Activated CD4-positive, alpha-beta T cell treated with anti-CD3 and anti-CD28 coated beads, Interleukin-2, amount 50 U/mL, for 16 hours (primary cell): ENCODE data around the gene TCERG1L.

Source experiments
- DNase-seq: peaks from one replicate; pipeline ENCODE4 v3.0.0-alpha.2; 2020

The TCERG1L gene

DNA sequence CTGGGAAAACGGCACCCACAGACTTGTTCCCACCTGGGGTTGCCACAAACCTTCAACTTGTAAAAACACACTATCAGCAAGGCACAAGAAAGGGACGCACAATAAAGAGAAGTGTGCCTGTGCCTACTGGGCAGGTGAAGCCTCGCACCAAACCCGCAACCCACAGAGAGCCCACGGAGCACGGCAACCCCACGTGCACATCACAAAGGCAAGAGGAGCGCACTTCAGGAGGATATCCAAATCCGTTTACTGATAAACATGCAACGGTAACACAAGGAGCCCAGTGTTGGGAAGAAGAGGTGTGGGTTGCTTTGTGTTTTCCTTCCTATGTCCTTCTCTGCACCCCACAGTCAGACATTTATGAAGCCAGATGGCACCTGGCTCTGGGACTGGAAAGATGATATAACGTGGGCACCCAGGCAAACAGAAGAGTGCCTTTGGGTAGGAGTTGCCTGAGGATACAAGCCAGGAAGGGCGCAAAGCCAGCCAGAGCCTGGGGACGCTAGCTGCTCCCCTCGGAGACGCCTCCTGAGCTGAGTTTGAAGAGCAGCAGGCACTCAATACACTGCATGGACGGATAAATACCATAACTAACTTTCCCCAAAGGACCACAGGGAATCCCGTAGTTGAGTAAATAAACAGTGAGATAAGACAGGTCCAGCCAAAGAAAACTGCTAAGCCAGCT, 41.6 kb downstream of the TCERG1L start:
- no peak for DNase-seq

DNA sequence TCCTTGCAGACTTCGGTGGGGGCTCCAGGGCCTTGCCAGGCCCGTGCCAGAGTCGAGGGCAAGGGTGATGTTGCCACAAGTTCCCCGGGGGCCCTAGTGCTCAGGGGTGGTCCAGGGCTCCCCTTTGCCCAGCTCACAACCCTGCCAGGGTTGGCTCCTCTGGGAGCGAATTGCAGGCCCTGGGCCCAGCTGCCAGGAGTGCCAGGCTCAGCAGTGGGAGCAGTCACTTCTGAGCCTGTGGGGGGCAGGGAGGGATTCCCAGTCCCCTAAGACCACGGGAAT, 43.8 kb downstream of the TCERG1L start:
- DNase-seq, result no peak

DNA sequence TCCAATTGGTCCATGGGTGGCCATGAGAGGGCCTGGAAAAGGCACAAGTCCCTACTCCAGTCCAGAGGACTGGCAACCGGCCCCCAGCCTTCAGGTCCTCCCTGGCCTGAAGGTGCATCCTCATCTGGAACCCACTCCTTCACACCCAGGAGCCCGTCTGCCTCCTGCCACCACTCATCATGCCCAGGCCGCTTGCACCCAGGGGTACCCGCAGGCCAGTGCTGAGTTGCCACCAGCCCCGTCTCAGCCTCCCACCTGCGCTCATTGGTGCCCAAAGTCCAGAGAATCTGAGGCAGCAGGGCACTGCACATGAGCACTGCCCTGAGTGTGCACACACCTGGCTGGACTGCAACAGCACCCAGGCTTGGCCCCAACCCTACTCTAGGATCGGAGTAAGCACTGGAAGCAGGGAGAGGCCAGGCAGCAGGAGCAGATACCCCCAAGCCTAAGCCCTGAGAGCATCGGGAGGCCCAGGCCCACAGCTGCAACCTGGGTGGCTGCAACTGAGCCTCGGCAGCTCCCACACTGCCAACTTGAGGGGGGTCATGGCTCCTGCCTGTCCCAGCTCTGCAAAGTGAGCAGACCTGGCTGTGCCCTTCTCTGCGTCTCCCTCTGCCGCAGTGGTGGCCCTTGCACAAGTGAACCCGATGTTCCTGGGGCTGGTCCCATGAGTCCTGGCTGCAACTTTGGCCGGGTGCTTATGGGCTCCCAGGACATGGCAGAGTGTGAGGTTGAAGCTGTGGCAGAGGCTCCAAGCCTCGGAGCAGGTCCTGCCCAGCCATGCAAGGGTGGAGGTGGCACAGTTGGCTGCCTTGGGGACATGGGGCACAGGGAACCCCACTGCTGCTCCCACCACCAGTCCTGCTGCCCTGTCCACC, 44.3 kb downstream of the TCERG1L start:
- no peak for DNase-seq

DNA sequence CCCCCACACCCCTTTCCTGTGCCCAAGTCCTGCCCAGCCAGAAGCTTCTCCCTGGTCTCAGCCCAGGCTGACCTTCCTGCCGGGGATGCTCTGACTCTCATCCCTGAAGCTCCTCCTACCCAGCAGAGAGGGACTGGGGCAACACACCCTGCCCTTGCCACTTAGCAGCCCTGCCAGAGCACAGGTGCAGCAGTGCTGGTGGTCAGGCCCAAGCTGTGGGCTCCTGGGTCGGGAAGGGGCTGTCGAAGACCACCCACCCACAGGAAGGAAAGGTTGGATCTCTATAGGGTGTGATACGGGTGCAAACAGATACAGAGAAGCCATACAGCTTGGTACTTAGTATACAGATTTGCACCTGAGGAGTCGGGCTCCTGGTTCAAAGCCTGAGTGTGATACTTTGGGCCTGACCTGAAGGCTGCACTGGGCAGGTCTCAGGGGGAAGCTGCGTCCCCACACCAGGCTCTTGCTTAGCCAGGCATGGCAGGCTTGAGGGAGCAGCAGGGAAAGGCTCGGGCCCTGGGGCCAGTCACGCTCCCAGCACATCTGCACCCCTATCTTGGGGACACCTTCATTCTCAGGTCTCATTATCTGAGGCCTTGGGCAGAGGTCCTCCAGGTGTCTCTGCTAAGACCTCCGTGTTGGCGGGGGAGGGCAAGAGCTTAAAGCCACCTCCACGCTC, 47.3 kb downstream of the TCERG1L start:
- no peak for DNase-seq

DNA sequence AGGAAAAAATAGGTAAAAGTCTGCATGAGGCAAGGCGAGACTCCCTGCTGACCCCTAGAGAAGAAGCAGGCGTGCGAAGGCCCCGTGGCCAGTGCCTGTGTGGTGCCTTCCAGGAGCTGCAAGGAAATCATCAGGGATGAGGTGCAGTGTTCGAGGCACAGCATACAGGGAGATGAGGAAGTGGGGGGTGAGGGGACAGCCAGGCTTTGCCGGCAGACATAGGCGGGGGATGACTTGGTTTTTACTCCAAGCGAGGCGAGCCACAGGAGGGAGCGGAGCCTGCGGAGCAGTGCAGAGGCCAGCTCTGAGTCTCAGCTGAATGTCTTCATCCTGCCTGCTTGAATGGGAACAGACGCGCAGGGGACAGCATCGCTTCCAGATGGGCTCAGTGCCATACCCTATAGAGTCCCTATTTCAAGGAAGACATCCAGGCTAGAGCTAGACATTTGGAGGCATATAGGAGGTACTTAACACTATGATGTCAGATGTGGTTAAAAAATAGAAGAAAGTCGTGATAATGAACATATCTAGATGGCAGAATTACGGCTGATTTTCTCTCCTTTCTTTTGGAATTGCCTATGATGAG, 49.5 kb downstream of the TCERG1L start:
- no peak for DNase-seq

DNA sequence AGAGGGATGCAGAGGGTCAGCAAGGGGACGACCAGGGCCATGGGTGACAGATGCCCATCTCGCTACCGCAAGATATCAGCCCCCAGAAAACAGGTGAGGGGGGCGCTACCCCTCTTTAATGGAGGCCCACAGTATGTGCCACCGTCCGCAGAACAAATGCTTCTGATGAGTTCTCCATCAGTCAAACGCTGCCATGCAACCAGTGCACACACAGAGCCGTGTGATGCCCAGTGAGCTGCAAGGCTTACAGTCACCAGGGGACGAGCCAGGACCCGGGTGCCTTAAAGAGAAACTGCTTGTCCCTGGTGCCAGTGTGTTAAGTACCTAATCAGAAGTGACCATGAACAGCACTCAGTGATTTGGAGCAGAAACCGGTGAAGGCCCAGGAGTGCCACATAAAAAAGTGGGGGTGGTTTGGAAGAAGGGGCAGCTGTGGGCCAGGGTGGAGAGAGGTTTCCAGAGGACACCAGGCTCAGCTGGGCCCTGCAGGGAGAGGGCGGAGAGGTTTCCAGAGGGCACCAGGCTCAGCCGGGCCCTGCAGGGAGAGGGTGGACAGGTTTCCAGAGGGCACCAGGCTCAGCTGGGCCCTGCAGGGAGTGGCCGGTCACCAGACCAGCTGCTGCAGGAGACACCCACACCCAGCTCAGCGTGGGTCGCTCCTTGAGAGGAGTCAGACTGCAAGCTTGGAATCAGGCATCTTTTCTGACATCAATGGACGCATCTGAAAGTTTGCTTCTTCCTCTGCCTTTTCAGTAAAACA, 50.9 kb downstream of the TCERG1L start:
- DNase-seq, result no peak

DNA sequence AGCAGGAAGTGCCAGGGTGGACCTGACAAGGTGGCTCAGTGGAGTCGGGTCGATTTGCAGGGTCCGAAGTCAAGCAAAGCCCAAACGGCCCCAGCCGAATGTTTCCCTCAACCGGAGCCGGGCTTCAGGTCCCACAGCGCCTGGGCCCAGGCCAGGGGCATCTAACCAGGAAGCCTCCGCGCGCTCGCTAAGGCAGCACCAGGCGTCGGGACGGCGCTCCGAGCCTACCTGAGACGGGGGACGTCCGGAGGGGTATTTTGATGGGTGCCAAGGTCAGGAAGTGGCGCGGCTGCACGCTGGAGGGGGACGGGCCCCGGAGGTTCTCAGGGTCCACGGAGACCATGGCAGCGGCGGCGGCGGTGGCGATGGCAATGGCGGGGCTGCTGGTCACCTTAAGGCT, 51.5 kb downstream of the TCERG1L start:
- no peak for DNase-seq

DNA sequence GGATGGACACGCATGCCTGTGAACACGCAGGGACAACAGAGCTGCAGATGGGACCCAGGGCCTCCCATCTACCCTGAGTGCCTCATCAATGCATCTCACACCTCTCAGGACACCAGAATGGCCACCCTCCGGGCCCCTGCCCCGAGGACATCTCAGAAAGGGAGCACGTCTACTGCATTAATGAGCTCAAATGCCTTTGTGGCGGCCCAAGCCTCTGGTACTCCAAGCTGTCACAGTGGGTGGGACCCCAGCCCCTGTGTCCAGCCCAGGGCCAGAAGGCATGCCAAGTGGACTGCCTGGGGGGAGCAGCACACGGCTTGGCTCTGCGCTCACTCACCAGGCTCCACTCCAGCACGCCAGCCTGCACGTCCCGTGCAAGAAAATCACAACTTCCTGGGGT, 52.0 kb downstream of the TCERG1L start:
- DNase-seq, result no peak

DNA sequence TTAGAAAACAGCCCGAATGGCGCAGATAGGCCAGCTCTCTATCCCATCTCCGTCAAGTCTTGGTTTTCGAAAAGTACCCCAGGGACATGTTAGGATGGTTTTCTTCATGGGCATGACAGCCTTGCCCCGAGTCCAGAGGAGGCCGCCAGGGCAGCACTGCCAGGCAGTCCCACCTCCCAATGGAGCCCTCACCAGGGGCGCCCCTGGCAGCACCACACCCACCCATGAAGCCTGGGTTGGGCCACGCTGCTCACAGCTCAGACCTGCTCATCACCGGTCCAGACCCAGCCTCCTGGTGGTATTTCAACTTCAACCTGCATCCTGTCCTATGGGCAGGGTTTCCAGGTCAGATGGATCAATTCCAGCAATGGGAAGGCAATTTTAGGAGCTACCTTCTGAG, 53.3 kb downstream of the TCERG1L start:
- no peak for DNase-seq

DNA sequence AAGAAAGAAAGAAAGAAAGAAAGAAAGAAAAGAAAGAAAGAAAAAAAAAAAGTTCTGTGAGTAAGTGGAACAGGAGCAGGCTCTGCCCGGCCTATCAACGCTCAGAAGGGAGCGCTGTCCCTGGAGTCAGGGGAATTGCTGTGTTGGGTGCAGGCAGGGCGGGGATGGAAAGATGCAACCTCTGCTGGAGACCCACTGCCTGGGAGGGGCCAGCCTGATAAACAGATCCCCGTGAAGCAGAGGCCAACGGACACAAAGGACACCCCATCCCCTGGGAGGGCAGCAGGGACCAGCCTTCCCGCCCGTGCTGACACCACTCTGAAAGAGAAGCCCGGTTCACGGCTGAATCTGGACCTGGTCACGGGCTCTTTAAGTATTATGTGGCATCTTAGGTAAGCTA, 54.5 kb downstream of the TCERG1L start:
- DNase-seq, result no peak

DNA sequence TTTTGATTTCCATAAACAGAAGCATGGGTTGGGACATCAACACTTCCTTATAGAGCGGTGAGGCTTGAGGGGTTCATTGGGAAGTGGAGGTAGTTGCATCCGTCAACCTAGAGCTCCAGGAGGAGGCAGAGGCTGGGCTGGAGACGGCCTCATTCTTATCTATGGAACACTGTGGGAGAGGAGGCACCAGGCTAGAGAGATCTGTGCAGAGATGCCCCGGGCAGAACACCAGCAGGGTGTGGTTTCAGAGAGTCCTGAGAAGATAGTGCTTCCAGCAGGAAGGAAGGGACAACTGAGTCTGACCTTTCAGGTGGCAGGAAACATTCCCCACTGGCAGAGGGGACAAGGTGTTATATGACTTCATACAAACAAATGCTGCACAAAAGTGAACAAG, 56.7 kb downstream of the TCERG1L start:
- no peak for DNase-seq

DNA sequence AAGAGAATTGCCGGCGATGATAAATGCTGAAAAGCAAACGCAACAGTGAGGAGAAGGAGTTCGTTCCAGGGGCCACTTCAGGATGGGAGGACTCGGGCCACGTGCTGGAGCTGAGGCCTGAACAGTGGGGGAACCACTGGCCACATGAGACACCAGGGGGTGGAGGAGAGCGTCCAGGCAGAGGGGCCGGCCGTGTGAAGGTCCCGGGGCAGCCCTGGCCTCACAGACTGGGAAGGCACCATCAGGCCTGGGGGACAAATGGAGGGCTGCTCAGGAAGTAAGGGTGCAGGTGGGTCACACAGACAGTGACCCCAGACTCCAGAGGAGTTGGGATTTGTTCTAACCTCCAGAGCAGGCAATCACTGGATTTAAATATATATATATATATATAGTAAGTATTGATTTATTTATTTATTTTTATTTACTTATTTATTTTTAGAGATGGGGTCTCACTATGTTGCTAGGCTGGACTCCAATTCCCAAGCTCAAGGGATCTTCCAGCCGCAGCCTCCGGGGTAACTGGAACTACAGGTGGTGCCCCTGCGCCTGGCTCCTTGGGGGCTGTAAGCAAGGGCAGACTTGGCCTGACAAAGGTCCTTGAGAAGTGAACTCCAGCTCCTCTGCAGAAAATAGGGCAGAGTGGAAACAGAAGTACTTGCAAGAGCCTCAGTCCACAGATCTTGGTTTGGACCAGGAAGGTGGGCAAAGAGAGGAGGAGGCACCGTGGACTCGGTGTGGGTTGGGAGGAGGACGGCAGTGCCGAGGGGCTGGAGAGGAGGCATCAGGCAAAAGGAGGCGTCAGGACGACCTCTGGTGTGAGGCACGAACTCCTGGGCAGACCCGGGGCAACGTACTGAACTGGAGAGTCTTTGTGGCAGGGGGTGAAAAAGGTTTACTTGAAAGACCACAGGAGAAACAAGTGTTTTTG, 57.3 kb downstream of the TCERG1L start:
- DNase-seq, result no peak

DNA sequence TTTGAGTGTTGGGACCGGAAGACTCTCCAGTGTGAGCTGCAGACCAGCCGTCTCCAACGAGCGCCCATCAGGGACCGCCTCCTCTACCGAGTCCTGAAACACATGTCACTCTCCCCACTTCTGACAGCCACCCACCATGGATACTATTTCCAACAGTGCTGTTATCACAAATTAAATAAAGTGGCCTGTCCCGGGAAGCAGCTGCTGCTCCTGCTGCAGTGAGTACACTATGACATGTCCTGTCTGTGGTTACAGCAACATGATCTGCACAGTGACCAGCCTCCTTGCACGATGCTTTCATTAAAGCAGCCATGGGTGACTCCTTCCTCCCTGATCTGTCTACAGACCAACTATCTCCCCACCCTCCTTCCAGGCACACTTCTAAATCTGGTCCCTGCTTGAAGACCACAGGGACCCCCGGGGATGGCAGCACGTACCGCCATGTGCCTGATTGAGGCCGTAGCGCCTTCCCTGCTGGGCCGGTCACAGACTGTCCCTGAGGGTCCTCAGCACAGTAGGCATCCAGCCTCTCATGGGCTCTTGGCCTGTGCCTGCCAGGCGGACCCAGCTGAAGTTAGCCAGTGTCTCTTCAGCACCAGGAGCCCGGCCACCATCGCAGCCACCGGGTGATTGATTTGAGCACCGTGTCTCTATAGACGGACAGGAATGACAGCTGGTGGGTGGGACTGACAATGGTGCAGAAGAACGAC, 58.8 kb downstream of the TCERG1L start:
- no peak for DNase-seq

DNA sequence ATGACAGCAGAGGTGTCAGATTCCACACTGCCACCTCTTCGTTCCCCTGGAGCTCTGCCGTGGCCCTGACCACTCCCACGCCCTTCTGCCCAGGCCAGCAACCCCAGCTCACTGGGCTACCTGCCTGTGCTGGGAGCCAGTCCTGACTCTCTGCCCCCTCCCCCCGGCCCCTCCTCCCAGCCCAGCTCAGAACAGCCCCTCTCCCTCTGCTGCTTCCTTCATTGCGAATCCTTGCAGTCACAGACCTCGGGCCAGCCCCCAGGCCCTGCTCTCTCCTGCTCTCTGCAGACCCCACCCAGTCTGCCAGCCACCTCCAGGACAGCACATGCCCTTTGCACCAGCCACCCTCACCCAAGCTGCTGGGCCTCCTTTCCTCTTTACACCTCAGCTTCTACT, 60.4 kb downstream of the TCERG1L start:
- DNase-seq, result no peak

DNA sequence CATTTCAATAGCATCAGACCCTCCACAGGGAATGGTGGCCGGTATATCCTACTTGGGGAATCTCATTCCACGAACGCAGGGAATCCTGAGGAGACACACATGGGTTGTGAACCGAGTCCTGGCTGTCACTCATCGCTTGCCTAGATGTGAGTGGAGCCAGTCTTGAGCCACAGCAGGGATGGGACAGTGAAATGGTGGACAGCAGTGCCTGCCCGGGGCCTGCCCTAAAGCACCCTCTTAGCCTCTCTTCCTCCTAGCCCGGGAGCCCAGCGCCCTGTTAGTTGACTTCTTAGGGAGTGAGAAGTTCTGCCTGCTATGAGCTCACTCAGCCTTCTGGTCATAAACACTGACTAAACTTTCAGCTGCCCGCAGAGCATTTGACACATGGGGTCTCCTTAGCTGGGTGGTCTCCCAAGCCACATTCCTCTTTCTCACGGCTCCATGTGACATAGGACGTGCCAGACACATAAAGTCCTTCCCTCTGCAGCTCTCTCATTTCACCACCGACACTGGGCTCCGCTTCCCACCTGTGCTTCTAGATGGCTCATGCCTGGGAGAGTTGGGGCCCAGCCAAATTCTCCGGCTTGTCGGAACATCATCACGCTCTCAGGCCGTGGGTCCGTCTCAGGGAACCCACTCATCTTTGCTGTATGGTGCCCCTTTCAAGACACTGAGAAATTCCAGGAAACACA, 60.9 kb downstream of the TCERG1L start:
- DNase-seq, result no peak

DNA sequence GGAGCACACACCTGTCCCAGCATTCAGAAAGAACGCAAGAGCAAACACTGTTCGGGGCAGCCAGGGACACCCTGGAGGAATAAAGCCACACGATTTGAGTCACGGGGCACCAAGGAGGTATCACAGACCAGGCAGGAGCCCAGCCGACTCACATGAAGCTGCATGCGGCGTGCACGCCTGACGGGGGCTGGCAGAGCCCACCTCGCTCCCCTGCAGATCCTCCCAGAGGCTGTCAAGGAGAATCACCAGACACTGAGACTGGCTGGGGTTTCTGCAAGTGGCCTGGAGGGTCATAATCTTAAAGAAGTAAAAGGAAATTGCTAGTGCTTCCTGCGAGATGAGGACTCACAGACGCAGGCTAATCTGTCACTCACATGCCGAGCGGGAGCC, 61.6 kb downstream of the TCERG1L start:
- DNase-seq, result no peak

DNA sequence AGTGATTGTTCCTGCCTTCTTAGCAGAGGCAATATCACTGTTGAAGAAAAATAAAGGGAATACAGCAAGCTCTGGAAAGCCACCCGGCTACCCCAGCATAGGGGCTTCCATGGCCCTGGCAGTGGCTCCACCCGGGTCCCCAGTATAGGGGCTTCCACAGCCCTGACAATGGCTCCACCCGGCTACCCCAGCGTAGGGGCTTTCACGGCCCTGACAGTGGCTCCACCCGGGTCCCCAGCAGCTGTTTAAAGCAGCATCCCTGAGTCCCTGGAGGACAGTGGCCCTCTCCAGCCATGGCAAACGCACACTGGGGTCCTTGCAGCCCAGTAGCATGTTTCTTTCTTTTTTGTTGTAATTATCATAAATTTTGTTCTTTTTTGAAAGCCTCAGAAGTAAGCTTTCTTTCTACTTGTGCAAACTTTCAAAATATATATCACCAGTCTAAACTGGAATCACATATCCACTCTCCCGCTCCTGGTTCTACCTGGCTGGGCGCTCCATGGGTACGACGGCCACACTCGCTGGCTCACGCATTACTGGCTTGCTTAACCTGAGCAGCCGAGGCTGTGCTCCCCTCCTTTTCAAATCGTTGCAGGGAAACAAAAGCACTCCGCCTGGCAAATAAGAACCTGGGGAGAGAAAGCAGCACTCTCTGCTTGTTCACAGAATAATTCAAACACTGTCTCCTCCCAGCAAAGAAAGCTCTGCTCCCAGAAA, 62.1 kb downstream of the TCERG1L start:
- no peak for DNase-seq

DNA sequence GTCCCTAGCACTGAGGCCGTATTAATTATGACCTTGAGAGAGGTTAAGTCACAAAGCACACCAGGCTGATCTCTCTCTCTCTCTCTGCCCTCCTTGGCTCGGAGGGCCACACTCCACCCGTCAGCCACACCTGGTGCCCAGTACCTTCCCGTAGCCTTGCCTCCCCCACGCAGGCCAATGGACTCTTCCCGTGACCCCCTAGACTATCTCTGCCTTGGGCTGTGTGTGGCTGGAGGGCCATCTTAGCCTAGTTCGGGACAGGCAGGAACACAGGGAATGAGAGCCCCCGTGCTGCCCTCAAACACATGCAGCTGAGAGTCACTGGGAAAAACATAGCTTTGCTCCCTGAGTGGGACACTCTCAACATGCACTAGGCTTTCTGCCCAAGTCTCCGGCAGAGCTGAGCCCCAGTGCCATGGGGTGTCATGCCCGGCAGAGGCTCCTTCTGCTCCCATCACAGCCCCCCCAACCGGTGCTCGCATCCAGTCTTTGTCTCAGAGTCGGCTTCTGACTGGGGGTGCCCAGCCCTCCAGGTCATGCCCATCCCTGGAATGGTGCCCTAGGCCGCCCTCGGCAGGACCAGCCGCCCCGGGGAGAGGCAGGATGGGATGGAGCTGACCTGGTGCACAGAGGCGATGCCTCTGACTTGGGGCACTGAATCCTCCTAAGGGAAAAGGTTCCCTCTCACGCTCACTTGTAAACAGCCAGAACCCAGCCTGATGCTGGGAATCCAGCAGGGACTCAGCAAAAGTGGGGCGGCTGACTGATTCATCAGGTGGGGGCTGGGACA, 63.0 kb downstream of the TCERG1L start:
- DNase-seq, result no peak

DNA sequence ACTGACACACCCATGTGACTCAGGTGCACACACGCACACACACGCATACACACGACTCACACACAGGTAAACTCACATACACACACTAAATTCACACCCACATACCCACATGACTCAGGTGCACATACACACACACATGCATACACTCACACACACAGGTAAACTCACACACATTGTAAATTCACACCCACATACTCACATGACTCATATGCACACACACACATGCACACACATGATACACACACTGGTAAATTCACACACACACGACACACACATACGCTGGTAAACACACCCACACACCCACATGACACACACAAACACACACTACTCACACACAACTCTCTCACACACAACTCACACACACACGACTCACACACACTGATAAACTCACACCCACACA, 63.6 kb downstream of the TCERG1L start:
- no peak for DNase-seq
